ENCODE results near the gene TMEM120B.

DNA sequence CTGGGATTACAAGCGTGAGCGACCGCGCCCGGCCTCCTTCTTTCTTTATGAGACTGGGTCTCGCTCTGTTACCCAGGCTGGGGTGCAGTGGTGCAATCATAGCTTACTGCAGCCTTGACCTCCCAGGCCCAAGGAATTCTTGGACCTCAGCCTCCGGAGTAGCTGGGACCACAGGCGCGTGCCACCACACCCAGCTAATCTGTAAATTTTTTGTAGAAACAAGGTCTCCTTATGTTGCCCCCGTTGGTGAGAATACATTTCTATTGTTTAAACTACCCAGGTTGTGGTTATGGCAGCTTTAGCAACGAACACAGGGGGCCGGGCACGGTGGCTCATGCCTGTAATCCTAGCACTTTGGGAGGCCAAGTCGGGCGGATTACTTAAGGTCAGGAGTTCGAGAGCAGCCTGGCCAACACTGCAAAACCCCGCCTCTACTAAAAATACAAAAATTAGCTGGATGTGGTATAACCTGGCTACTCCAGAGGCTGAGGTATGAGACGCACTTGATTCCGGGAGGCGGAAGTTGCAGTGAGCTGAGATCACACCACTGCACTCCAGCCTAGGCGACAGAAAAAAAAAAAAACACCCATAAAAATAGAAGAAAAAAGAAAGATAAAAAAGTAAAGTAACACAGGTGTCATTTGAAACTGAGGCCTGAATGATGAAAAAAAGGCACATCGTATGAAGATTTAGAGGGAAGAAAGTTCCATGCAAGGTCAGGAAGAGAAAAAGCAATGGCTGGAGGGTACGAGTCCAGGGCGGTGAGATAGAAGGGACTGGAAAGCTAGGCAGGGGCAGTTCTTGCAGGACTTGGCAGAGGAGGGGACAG is 977 bp upstream of the TMEM120B start:
- TF ChIP-seq, protein P1, sequence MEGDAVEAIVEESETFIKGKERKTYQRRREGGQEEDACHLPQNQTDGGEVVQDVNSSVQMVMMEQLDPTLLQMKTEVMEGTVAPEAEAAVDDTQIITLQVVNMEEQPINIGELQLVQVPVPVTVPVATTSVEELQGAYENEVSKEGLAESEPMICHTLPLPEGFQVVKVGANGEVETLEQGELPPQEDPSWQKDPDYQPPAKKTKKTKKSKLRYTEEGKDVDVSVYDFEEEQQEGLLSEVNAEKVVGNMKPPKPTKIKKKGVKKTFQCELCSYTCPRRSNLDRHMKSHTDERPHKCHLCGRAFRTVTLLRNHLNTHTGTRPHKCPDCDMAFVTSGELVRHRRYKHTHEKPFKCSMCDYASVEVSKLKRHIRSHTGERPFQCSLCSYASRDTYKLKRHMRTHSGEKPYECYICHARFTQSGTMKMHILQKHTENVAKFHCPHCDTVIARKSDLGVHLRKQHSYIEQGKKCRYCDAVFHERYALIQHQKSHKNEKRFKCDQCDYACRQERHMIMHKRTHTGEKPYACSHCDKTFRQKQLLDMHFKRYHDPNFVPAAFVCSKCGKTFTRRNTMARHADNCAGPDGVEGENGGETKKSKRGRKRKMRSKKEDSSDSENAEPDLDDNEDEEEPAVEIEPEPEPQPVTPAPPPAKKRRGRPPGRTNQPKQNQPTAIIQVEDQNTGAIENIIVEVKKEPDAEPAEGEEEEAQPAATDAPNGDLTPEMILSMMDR (conservative IDR thresholded peaks at IDR 0.05; ENCODE audit: low read length), result no peak
- no peak for TF ChIP-seq EZH2phosphoT487 (IDR thresholded peaks at IDR 0.05; ENCODE audit: borderline replicate concordance)
